ENCODE measurements around the gene CFP.

DNA sequence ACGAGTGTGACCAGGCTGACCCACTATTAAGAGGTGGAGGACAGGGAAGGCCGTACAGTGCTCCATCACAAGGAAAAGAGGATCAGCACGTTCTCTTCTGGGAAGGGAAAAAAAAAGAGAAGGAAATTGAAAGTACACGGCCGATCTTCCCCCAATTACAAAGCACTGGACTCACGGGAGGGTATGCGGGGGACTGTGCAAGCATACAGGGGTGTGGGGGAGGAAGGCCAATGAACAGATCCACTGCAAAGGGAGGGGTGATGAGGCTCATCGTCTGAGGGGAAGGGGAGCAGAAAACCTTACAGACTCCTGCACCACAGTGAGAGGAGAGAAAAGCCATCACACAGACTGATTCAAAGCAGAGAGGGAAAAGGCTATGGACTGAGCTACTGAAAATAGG is 19.5 kb upstream of the CFP start:
- TF ChIP-seq YY1 (IDR thresholded peaks at IDR 0.05; ENCODE audit: insufficient read depth, insufficient read length) (no peak), ZNF274 (IDR thresholded peaks at IDR 0.05; ENCODE audit: low read depth, low read length) (no peak), SUZ12 (IDR thresholded peaks at IDR 0.05; ENCODE audit: extremely low read depth, insufficient read depth, insufficient read length) (no peak)

All from NT2/D1 (cell line).